Superior temporal gyrus (tissue), 1 donor: ENCODE data around the gene NDUFB10.

Experiments
- DNase-seq: peaks from one replicate; pipeline ENCODE4 v3.0.0-alpha.2; 2016; ENCODE audit errors: extremely low spot score

Gene NDUFB10

DNA sequence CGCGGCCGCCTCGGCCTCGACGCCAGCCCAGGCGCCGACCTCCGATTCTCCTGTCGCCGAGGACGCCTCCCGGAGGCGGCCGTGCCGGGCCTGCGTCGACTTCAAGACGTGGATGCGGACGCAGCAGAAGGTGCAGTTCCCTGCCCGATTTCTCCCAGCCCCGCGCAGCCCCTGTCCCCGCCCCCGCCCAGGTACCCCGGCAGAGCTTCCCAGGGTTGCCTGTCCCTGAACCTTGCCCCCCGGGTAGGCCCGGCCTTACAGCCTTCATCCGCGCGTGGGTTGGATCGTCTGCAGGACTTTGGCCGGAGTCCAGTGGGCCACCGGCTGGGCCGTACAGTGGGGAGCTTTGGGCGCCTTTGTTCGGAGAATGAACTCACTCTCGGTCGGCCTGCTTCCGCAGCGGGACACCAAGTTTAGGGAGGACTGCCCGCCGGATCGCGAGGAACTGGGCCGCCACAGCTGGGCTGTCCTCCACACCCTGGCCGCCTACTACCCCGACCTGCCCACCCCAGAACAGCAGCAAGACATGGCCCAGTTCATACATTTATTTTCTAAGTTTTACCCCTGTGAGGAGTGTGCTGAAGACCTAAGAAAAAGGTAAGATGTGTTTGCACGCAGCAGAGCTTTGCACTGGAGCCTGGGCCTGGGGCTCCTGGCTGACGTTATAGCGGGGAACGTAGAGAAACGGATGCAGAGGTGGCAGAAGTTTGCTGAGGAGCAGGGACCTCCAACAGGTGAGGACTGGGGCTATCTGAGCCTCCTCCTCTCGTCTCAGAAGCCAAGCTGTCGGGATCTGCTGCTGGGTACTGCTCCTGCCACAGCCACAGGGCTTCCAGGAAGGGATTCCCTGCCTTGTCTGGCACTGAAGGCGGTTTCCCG is 25.2 kb downstream of the NDUFB10 start:
- no peak for DNase-seq

DNA sequence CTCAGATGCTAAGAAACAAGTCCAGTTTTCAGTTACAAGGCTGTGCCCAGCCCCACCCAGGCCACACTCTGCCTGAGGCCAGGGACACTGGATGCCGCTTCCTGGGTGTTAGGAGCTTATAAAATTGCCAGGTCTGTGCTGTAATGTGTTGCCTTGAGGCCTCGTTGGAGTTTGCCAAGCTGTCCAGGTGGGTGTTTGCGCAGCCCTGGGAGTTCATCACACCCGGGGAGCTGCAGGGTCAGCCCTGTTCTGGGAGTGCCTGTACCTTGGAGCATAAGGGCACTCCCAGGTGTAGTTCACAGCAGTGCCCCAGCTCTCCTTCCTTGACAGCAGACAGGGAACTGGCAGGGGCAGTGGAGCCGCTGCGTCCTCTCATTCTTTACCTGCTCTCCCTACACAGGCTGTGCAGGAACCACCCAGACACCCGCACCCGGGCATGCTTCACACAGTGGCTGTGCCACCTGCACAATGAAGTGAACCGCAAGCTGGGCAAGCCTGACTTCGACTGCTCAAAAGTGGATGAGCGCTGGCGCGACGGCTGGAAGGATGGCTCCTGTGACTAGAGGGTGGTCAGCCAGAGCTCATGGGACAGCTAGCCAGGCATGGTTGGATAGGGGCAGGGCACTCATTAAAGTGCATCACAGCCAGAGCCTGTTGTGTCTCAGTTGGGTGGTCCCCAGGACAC is 26.3 kb downstream of the NDUFB10 start:
- no peak for DNase-seq

DNA sequence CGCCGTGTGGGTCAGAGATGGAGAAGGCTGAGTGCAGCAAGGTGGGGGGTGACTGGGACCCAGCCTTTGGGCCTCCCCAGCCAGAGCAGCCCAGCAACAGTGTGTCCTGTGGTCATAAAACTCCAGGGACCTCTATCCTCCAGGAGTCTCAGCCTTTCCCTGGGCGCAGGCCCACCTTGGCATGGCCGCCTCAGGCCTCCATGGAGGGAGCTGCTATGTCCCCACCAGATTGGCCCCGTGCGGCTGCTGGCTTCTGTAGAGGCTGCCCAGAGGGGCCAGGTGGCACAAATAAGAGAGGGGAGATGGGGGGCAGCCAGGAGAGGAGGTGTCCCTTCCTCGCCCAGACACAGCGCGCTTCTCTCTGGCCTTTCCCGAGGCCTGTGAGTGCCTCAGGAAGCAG is 27.9 kb downstream of the NDUFB10 start:
- DNase-seq = no peak

DNA sequence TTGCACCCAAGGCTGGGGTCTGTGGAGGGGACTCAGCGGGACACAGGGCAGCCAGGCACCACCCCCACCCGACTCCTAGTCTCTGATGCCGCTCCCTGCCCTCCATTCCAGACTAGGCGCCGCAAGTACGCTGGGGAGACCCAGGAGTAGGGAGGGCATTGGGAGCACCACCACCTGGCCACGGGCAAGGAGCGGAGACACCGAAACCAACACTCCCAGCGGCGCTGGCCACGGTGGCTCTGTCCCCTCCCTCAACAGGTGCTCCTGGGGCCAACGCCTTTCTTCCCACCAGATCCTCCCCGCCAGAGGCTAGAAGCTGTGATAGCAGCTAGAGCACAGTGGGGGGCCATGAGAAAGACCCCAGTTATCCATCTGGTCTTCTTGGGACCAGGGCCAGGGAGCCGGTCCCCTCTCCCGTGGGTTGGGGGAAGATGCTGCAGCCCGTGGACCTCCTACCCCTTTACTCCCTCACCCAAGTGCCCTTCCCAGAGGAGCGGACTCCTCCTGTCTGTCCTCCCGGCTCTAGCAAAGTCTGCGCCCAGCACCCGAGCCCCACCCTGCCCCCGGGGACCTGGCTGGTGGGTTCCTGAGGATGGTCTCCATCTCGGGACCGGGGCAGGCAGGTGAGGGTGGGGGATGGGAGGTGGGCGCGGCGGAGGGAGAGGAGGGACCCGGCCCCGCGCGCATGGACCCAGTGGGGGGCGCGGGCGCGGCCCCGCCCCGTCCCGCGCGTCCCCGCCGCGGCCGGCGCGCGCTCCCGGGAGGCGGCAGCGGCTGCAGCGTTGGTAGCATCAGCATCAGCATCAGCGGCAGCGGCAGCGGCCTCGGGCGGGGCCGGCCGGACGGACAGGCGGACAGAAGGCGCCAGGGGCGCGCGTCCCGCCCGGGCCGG is 30.1 kb downstream of the NDUFB10 start, which contains the start of gene SYNGR3:
TSS of gene SYNGR3 (plus strand) at position 762 of the 892 bp plus-strand sequence. CDS start 133 bp downstream, outside the sequence.
- no peak for DNase-seq

DNA sequence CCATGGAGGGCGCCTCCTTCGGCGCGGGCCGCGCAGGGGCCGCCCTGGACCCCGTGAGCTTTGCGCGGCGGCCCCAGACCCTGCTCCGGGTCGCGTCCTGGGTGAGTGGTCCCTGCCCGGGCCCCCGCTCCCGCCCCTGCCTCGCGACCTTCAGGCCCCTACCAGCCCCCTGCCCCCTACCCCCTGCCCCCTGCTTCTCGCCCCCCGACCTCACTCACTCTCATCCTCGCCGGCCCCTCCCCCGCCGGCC is 30.7 kb downstream of the NDUFB10 start:
- DNase-seq = no peak

DNA sequence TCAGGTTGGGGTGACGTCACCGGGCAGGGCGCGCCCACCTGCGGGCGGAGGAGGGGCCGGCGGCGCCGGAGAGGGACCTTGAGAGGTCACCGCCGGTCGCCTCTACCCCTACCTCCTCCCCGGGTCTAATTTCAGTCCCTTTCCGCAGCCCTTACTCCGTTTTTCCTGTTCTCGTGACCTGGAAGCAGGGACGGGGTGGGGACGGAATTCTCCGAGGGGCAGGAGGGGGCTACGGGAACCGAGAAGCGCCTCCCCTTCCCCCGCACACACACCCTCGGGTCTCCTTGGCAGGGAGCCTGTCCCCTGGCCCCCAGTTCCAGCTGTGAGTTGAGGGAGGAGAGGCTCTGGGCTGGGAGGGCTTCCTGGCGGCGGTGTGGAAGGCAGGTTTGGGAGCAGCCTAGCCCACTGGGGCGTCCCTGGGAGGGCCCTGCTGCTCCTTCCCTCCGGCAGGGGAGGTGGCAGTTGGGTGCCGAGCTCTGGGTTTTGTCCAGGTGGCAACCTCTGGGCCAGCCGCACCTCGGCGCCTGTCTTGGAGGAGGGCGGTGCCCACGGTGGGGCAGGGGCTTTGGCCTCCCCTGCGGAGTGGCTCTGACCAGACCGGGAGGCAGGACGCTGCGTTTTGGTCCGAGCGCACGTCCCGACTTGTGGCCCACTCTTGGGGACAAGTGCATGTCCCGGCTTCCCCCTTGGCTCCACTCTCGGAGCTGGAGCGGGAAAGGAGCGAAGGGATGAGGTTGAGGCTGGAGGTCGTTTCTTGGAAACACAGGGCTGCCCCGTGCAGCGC is 31.2 kb downstream of the NDUFB10 start:
- no peak for DNase-seq

DNA sequence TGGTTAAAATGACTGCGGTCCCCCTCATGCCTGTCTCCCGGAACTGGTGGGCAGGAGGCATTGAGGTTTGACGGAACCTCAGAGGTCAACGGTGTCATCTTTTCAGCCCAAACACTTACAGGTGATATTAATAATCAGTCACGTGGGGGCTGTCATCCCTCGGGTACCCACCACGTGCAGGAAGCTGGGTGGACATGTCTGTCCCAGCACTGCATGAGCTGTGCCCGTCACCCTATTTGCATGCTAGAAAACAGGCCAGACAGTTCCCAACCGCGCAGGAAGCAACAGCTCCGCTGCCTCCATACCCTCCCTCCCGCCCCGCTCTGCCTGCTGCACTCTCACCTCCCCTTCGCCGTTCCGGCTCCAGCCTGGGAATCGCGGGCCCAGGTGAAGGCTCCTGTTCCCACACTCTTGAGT is 31.8 kb downstream of the NDUFB10 start:
- no peak for DNase-seq

DNA sequence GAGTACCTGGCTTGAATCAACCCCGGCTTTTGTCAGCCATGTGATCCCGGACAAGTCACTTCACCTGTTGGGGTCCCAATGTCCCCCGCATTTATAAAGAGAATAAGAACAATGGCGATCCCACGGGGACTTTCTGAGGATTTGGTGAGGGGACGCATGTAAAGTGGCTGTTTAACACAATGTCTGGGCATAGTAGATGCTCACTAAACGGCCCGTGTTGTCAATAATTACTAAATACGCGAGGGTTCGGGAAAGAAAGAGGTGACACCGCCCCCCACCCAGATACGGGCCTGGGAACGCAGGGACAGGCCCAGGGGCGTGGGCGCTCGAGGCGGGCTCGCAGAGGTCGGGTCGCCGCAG is 32.2 kb downstream of the NDUFB10 start:
- no peak for DNase-seq

DNA sequence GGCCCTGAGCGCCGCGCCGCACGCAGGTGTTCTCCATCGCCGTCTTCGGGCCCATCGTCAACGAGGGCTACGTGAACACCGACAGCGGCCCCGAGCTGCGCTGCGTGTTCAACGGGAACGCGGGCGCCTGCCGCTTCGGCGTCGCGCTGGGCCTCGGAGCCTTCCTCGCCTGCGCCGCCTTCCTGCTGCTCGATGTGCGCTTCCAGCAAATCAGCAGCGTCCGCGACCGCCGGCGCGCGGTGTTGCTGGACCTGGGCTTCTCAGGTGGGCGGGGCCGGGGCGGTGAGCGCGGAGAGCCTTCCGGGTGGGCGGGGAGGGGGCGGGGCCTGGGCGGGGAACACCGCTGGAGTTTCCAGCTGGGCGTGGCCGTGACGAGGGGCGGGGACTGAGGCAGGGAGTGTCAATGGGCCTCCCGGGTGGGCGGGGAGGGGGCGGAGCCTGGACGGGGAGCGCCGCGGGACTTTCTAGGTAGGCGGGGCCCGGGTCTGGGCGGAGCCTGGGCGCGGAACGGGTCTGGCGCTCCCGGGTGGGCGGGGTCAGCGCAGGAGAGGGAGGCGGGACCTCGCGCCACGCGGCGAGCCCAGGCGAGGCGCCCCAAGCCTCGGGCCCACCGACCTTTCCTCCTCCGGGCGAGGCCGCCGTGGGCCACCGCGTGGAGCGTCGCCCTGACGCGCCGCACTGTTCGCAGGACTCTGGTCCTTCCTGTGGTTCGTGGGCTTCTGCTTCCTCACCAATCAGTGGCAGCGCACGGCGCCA is 32.8 kb downstream of the NDUFB10 start:
- DNase-seq = peak; percentile 73

DNA sequence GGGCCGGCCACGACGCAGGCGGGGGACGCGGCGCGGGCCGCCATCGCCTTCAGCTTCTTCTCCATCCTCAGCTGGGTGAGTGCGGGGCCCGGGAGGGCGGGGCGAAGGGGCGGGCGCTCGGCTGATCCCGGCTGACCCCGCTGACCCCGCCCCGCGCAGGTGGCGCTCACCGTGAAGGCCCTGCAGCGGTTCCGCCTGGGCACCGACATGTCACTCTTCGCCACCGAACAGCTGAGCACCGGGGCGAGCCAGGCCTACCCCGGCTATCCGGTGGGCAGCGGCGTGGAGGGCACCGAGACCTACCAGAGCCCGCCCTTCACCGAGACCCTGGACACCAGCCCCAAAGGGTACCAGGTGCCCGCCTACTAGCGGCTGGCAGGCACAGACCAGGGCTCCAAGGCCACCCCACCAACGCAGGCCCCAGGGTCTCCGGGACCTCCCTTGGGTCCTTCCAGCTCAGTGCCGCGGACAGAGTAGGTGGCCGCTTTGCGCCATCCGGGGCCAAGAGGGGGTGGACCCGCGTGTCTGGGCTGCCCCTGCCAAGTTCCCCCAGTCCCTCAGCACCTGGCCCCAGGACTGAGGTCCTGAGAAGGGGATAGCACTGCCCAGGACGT is 33.5 kb downstream of the NDUFB10 start:
- DNase-seq = no peak

DNA sequence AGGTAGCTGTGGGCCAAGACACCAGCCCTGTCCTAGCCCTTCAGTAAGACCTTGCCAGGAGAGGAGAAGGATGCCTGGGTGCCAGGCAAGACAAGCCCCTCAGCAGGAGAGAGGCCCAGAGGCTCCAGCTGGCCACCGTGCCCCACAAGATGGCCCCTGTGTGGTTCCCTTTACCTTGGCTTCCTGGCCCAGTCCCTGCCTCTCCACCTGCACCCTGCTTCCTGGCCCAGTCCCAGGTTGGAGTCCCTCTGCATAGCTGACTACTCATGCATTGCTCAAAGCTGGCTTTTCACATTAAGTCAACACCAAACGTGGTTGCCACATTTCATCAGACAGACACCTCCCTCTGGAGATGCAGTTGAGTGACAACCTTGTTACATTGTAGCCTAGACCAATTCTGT is 34.4 kb downstream of the NDUFB10 start:
- DNase-seq = no peak

DNA sequence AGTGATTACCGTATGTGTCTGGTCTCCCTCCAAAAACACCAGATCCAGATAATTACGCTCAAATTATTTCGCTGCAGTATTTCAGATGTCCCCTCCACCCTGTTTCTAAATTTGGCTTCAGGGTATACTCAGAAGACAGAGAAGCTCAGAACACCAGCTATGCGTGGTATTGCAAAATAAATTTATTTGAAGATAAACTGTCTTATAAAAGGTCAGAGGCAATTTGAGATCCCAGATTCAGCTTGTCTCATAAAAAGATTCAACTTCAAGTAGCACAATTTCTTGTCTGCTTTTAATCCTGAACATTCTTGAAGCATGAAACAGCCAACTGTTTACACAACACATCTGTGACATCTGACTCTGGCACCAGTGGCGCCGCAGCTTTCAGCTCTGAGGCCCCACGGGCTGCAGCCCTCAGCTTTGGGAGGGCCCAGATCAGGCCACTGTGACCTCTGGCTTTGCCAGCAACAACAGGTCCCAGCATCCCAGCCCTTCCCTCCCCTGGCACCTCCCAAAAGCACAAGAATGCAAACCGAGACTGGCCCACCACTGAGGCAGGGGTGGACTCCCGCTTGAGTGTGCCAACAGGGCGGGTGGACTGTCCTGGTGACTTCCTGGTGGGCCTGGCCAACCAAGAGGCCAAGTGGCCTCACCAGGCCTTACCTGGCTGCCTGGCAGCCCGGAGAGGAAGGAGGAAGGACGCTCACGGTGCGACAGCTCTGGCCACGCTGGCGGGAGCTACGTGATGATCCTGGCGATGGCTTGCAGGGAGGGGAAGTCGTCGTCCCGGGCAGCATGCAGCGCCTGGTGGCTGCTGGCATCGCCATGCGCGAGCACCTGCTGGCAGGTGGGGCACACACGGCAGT is 38.4 kb downstream of the NDUFB10 start:
- DNase-seq = no peak

DNA sequence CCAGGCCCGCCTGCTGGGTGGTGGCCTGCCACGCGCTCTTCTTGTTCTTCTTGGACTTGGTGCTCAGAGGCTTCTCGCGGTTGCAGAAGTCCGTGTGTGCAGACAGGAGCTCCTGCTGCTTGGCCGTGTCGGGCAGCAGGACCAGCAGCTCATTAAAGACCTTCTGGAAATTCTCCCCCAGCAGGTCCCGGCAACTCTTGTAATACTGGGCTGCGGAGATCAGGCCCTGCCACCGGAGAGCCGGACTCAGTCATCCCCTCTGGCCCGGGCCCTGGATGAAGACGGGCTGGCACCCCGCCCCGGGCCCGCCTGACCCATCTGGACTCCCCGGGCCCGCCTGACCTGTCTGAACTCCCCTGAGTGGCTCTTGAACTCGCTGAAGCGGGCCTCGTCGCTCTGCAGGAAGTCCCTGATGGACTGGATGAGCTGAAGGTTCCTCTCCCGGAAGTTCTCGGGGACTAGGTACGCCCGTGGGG is 39.1 kb downstream of the NDUFB10 start:
- no peak for DNase-seq

DNA sequence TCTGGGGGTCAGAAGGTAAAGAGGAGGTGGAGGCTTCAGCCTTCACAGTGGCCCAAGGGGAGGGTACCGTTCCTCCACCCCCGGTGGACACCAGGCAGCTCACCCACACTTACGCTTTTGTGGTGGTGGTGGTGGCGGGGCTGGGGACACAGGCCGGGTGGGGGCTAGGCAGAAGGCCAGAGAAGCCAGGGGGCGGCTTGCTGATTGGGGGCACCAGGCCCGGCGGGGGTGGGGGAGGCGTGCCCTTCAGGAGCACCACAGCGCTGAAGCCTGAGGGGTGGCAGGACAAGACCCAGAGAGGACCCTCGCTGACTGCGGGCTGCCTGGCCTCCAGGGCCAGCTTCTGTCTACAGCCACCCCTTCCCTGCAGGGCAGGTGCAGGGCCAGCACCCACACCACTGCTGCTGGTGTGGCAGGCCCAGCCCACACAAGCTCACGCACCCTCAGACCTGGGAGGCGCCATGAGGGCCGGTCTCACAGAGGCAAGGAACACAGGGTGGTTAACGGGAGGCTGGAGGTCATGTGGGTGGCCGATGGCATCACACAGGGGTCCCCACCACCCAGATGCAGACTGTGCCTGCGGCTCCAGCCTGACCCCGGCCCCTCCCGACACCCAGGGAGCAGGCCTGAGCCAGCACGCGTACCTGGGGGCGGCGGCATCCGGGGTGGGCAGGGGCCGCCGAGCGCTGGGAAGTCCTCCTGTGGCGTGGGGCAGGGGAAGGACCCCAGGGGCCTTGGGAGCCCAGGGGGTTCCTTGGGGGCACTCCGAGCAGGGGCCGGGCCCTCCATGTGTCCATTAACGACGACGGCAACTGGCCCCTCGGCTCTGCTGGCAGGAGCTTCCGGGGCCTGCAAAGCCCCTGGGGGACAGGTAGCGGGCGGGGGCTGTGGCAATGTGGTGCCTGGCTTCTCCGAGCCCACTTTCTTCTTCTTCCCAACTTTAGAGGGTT is 39.8 kb downstream of the NDUFB10 start:
- DNase-seq = no peak

DNA sequence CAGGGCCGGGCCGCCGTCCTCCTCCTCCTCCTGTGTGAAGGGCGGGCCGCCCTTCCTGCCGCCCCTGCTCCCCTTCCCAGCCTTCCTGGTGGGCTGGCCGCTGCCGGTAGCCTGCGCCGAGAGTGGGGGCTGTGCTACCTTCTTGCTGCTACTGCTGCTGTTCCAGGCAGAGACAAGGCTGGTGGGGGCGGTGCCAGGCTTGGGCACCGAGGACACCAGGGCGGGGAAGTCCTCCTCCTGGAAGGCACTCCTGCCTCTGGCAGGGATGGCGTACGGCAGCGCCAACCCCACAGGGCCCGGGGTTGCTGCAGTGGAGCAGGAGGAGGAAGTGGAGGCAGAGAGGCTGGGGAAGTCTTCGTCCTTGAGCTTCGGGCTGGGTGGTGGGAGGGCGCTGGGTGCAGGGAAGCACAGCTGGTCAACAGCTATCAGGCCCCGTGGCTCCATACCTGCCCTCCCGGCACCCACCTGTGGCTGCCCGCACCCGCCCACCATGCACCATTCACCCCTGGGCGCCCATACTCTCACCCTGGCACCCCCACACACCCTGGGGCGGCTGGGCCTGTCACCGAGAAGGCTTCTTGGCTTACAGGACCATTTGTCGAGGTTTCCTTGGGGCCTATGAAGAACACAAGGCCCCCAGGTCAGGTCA is 40.7 kb downstream of the NDUFB10 start:
- no peak for DNase-seq

DNA sequence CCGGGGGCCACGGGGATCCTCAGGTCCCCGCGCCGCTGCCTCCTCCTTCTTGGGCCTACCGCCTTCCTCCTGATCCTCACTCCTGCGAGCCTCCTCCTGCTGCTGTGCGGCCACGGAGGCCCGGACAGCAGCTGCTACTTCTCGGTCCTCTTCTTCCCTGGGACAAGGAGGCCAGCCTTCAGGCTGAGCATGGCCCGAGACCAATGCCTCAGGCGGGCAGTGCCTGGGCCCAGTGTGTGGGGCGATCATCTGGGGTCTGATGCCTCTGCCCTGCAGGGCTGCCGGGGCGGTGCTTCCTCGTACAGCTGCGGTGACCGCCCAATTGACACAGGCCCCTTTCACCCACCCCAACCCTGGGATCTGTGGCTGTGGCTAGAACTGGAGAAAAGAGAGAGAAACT is 41.7 kb downstream of the NDUFB10 start:
- no peak for DNase-seq

DNA sequence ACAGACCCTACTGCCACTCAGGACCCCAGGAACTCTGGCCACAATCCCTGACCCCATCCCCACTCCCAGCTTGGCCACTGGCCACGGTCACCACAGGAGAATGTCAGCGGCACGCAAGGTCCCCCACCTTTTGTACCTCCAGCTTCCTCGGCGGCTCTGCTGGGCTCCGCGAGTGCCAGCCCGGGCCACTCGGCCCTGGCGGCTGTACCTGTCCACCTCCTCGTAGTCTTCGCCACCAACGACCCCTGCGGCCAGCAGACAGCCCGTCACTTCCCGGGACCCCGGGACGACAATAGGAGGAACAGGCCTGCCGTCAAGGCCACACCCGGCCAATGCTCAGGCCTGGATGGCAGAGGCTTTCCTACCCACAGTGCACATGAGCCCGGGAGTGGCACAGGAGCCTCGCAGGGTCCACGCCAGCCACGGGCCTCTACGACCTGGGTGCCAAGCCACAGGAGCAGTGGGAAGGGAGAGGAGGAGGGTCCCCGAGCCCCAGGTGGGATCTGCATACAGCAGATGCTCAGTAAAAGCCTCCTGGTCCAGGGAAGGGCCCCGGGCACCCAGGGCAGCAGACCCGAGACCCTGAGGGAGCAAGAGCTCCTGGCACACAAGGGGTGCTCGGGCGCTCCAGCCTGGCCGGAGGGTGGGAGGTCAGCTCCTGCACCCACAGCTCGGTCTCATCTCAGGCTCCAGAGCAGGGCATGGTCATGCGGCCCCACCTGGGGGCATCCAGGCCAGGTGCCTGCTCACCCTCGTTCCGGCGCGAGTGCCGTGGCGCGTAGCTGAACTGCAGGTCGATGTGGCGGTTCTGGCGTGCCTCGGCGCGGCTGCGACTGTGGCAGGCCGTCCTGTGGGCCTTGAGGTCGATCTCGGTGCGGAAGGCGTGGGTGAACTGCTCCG is 42.4 kb downstream of the NDUFB10 start:
- DNase-seq = no peak
